CD14-positive monocyte (primary cell): ENCODE results near the gene GBX1. TPM values are rescaled to one million over a fixed set of nuclear protein-coding genes. Genes with fewer than 3 reads are reported as not detected.

Experiments
- DNase-seq, 3 donors: peaks; one replicate each; pipeline ENCODE4 v3.0.0-alpha.2; 2011 to 2022
- H2AFZ ChIP-seq: 2 replicates; pipeline ENCODE4 v1.6.0; 2012; ENCODE audit warnings: mild to moderate bottlenecking, low read depth, low read length, inconsistent platforms; ENCODE audit not compliant: insufficient read depth, poor library complexity, severe bottlenecking
- H3K27ac ChIP-seq, 2 donors: 1 replicate in 1 of 2; 2 replicates in 1 of 2; pipeline ENCODE4 v1.5.1; 2012 to 2013; ENCODE audit warnings: low read length in 2 of 2, control low read depth in 1 of 2, inconsistent platforms in 1 of 2, low read depth in 1 of 2, mild to moderate bottlenecking in 1 of 2
- H3K27me3 ChIP-seq, 2 donors: one replicate each; pipeline versions ENCODE4 v1.6.0 to v1.6.1; 2011 to 2013; ENCODE audit warnings: low read length in 2 of 2; ENCODE audit not compliant: control insufficient read depth in 2 of 2, insufficient read depth in 2 of 2
- H3K36me3 ChIP-seq, 2 donors: replicated peaks in 1 of 2; 1 replicate in 1 of 2; 2 replicates in 1 of 2; pipeline versions ENCODE4 v1.5.1 to v1.6.1; 2012 to 2013; ENCODE audit warnings: low read length in 2 of 2, control low read depth in 1 of 2, inconsistent platforms in 1 of 2, mild to moderate bottlenecking in 1 of 2; ENCODE audit not compliant: insufficient read depth in 2 of 2, control insufficient read depth in 1 of 2
- H3K4me1 ChIP-seq, 2 donors: 1 replicate in 1 of 2; 2 replicates in 1 of 2; pipeline versions ENCODE4 v1.5.1 to v1.6.1; 2012 to 2013; ENCODE audit warnings: low read length in 2 of 2, control low read depth in 1 of 2, inconsistent platforms in 1 of 2, mild to moderate bottlenecking in 1 of 2, moderate library complexity in 1 of 2; ENCODE audit not compliant: insufficient read depth in 2 of 2, control insufficient read depth in 1 of 2
- H3K4me2 ChIP-seq: replicated peaks from 2 replicates; pipeline ENCODE3; 2012; ENCODE audit warnings: low read length, moderate library complexity, mild to moderate bottlenecking; ENCODE audit not compliant: poor library complexity, severe bottlenecking; ENCODE audit errors: extremely low read depth
- H3K4me3 ChIP-seq, 3 experiments: fragments of 200-600 bp in 1 of 3; sonication (generic) in 1 of 3; replicated peaks in 1 of 3; 1 replicate in 2 of 3; 2 replicates in 1 of 3; pipeline ENCODE4 v1.5.1; 2011 to 2013; ENCODE audit warnings: low read length in 3 of 3, mild to moderate bottlenecking in 3 of 3, control low read depth in 2 of 3, low read depth in 2 of 3, inconsistent platforms in 1 of 3, moderate library complexity in 1 of 3
- H3K79me2 ChIP-seq: 2 replicates; pipeline ENCODE4 v1.6.0; 2012; ENCODE audit warnings: mild to moderate bottlenecking, control low read depth, inconsistent platforms, low read length, moderate library complexity; ENCODE audit not compliant: insufficient read depth
- H3K9ac ChIP-seq: 2 replicates; pipeline ENCODE4 v1.6.0; 2017; ENCODE audit warnings: low read length, mild to moderate bottlenecking; ENCODE audit not compliant: insufficient read depth, poor library complexity, severe bottlenecking
- H3K9me3 ChIP-seq, 2 donors: replicated peaks in 1 of 2; 1 replicate in 1 of 2; 2 replicates in 1 of 2; pipeline versions ENCODE4 v1.5.1 to v1.6.1; 2012 to 2013; ENCODE audit warnings: low read length in 2 of 2, control low read depth in 1 of 2; ENCODE audit not compliant: control insufficient read depth in 1 of 2, insufficient read depth in 1 of 2
- H4K20me1 ChIP-seq: 2 replicates; pipeline ENCODE4 v1.6.0; 2012; ENCODE audit warnings: mild to moderate bottlenecking, low read length, control low read depth, moderate library complexity; ENCODE audit not compliant: insufficient read depth
- H3K27ac Mint-ChIP-seq, 7 donors: one replicate each; pipeline ENCODE4 v1.8.0; 2020; ENCODE audit warnings: mild to moderate bottlenecking in 7 of 7, mixed read lengths in 7 of 7, moderate library complexity in 6 of 7, inconsistent platforms in 2 of 7
- H3K27me3 Mint-ChIP-seq, 3 donors: one replicate each; pipeline ENCODE4 v1.8.0; 2021 to 2022; ENCODE audit warnings: low read depth in 3 of 3, mild to moderate bottlenecking in 3 of 3, mixed read lengths in 3 of 3, moderate library complexity in 3 of 3, inconsistent platforms in 1 of 3
- H3K36me3 Mint-ChIP-seq, 2 donors: one replicate each; pipeline ENCODE4 v1.8.0; 2020; ENCODE audit warnings: mixed read lengths in 2 of 2, inconsistent platforms in 1 of 2, mild to moderate bottlenecking in 1 of 2
- H3K4me1 Mint-ChIP-seq: one replicate; pipeline ENCODE4 v1.8.0; 2020; ENCODE audit warnings: mild to moderate bottlenecking, mixed read lengths
- H3K4me3 Mint-ChIP-seq, 2 donors: one replicate each; pipeline ENCODE4 v1.8.0; 2020; ENCODE audit warnings: mild to moderate bottlenecking in 2 of 2, mixed read lengths in 2 of 2, moderate library complexity in 1 of 2
- H3K9me3 Mint-ChIP-seq, 7 donors: one replicate each; pipeline ENCODE4 v1.8.0; 2020 to 2022; ENCODE audit warnings: mixed read lengths in 7 of 7, mild to moderate bottlenecking in 6 of 7, moderate library complexity in 6 of 7, inconsistent platforms in 2 of 7
- WGBS: methylation state at CpG from one replicate; pipeline ENCODE4 v1.1.5; 2013; ENCODE audit warnings: missing lambda C conversion rate; ENCODE audit not compliant: insufficient coverage; 5-methylcytosine and 5-hydroxymethylcytosine counted together
- intact Hi-C, 2 donors: fragments of 100-400 bp; cut with micrococcal nuclease; formaldehyde crosslinking; loops; one replicate each; pipeline versions ENCODE4 v1.15.0 to v1.15.1; 2023
- polyA plus RNA-seq, 3 donors: library from polyadenylated mRNA; depleted of rRNA in 1 of 3; unstranded in 2 of 3; stranded (reverse) in 1 of 3; fragments of 300-500 nt in 2 of 3; fragments of >200 nt in 1 of 3; fragmentation: Illumina TruSeq in 2 of 3; gene quantifications; 1 replicate in 2 of 3; 2 replicates in 1 of 3; pipeline ENCODE4 v1.2.3, GENCODE V29; 2012 to 2021
- TF ChIP-seq, protein P1 (sequence below): fragments of 200-600 bp; IDR thresholded peaks from one replicate; pipeline ENCODE4 v1.8.0; 2022; ENCODE audit warnings: antibody characterized with exemption, mild to moderate bottlenecking

Gene GBX1
- polyA plus RNA-seq, 3 donors, result not detected

- peaks cover 10 to 17% (median 14%) of the 10 kb centered on the region in 7 donors for H3K9me3 Mint-ChIP-seq
- Histone ChIP-seq H2AFZ (no peak overlapping the region), H3K4me3 (no peak overlapping the region), H3K79me2 (no peaks in the 10 kb centered on the region), H3K36me3 (no peaks in the 10 kb centered on the region), H3K9ac (no peak overlapping the region), H3K27me3 (peaks cover 0 to 13% of the 10 kb centered on the region in 2 donors), H3K4me2 (no peak overlapping the region), H3K27ac (no peak overlapping the region), H3K4me1 (no peaks in the 10 kb centered on the region), H4K20me1 (no peaks in the 10 kb centered on the region), H3K9me3 (peaks cover 4 to 15% of the 10 kb centered on the region in 2 donors)
- TF ChIP-seq, protein P1, sequence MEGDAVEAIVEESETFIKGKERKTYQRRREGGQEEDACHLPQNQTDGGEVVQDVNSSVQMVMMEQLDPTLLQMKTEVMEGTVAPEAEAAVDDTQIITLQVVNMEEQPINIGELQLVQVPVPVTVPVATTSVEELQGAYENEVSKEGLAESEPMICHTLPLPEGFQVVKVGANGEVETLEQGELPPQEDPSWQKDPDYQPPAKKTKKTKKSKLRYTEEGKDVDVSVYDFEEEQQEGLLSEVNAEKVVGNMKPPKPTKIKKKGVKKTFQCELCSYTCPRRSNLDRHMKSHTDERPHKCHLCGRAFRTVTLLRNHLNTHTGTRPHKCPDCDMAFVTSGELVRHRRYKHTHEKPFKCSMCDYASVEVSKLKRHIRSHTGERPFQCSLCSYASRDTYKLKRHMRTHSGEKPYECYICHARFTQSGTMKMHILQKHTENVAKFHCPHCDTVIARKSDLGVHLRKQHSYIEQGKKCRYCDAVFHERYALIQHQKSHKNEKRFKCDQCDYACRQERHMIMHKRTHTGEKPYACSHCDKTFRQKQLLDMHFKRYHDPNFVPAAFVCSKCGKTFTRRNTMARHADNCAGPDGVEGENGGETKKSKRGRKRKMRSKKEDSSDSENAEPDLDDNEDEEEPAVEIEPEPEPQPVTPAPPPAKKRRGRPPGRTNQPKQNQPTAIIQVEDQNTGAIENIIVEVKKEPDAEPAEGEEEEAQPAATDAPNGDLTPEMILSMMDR, result no peak
- 93% methylated on average over 9 of the region's 9 CpGs for WGBS
- peak overlapping the region in 1 of 2 donors; percentile 32 for H3K4me3 Mint-ChIP-seq
- H3K36me3 Mint-ChIP-seq, result no peaks in the 10 kb centered on the region
- peaks cover 11 to 39% (median 13%) of the 10 kb centered on the region in 3 donors for H3K27me3 Mint-ChIP-seq
- peaks cover 4% of the 10 kb centered on the region for H3K4me1 Mint-ChIP-seq
- no peak overlapping the region for H3K27ac Mint-ChIP-seq
- intact Hi-C loops, result no loop called here
- DNase-seq, result no peak
Observed at GRCh38 chr7:151178236-151178635, 10.7 kb upstream of the GBX1 start.

- no peak for DNase-seq
- Histone ChIP-seq H3K4me1 (no peaks in the 10 kb centered on the region), H3K27me3 (peaks cover 0 to 18% of the 10 kb centered on the region in 2 donors), H3K27ac (no peak overlapping the region), H3K79me2 (no peaks in the 10 kb centered on the region), H4K20me1 (no peaks in the 10 kb centered on the region), H3K36me3 (no peaks in the 10 kb centered on the region), H3K9me3 (peaks cover 4 to 18% of the 10 kb centered on the region in 2 donors), H3K4me3 (no peak overlapping the region), H2AFZ (no peak overlapping the region), H3K9ac (no peak overlapping the region), H3K4me2 (no peak overlapping the region)
- H3K9me3 Mint-ChIP-seq, result peaks cover 12 to 26% (median 18%) of the 10 kb centered on the region in 7 donors
- TF ChIP-seq, protein P1, result no peak
- H3K36me3 Mint-ChIP-seq, result no peaks in the 10 kb centered on the region
- H3K4me3 Mint-ChIP-seq, result no peak overlapping the region
- peaks cover 14 to 45% (median 15%) of the 10 kb centered on the region in 3 donors for H3K27me3 Mint-ChIP-seq
- no CpG with 5 or more reads among the region's 1 CpG for WGBS
- intact Hi-C loops, result no loop called here
- H3K4me1 Mint-ChIP-seq, result peaks cover 4% of the 10 kb centered on the region
- H3K27ac Mint-ChIP-seq, result no peak overlapping the region
Observed at GRCh38 chr7:151177310-151177709, 9.8 kb upstream of the GBX1 start.
